Uterus (tissue), 2 donors: ENCODE measurements around the gene SSBP2.

ENCODE experiments used
- POLR2A ChIP-seq, 2 donors: fragments of 450-650 bp; IDR thresholded peaks; one replicate each; pipeline ENCODE4 v1.6.1; 2016; ENCODE audit warnings: antibody characterized with exemption in 2 of 2, mild to moderate bottlenecking in 1 of 2, moderate library complexity in 1 of 2
- TF ChIP-seq, protein P1 (sequence below), 4 experiments: fragments of 200-600 bp in 2 of 4; fragments of 450-650 bp in 2 of 4; sonication (generic) in 2 of 4; IDR thresholded peaks; one replicate each; pipeline ENCODE4 v1.5.1; 2016 to 2019; ENCODE audit warnings: antibody characterized with exemption in 4 of 4, mild to moderate bottlenecking in 2 of 4, moderate library complexity in 1 of 4

GRCh38 chr5:81429985-81430384 lies 320.9 kb downstream of the SSBP2 start:
- no peak for TF ChIP-seq POLR2A (IDR thresholded peaks at IDR 0.05)
- TF ChIP-seq, protein P1, sequence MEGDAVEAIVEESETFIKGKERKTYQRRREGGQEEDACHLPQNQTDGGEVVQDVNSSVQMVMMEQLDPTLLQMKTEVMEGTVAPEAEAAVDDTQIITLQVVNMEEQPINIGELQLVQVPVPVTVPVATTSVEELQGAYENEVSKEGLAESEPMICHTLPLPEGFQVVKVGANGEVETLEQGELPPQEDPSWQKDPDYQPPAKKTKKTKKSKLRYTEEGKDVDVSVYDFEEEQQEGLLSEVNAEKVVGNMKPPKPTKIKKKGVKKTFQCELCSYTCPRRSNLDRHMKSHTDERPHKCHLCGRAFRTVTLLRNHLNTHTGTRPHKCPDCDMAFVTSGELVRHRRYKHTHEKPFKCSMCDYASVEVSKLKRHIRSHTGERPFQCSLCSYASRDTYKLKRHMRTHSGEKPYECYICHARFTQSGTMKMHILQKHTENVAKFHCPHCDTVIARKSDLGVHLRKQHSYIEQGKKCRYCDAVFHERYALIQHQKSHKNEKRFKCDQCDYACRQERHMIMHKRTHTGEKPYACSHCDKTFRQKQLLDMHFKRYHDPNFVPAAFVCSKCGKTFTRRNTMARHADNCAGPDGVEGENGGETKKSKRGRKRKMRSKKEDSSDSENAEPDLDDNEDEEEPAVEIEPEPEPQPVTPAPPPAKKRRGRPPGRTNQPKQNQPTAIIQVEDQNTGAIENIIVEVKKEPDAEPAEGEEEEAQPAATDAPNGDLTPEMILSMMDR (IDR thresholded peaks at IDR 0.05): no peak
